Mesodermal cell (in vitro differentiated cells): ENCODE data around the gene IMMP2L.

ENCODE experiments used
- H3K27ac ChIP-seq: 2 replicates; pipeline ENCODE4 v1.7.0; 2013; ENCODE audit warnings: mild to moderate bottlenecking, low read depth, low read length, moderate library complexity; ENCODE audit not compliant: severe bottlenecking
- H3K36me3 ChIP-seq: 2 replicates; pipeline ENCODE4 v1.7.1; 2013; ENCODE audit warnings: mild to moderate bottlenecking, low read length, moderate library complexity; ENCODE audit not compliant: control insufficient read depth, insufficient read depth
- H3K4me1 ChIP-seq: one replicate; pipeline ENCODE4 v1.7.1; 2013; ENCODE audit warnings: mild to moderate bottlenecking, low read length; ENCODE audit not compliant: insufficient read depth, control insufficient read depth, poor library complexity, severe bottlenecking
- H3K4me3 ChIP-seq: 2 replicates; pipeline ENCODE4 v1.7.0; 2013; ENCODE audit warnings: low read length, control low read depth, mild to moderate bottlenecking; ENCODE audit not compliant: insufficient read depth, poor library complexity, severe bottlenecking; ENCODE audit errors: extremely low read depth
- H3K9me3 ChIP-seq: 2 replicates; pipeline ENCODE4 v1.7.1; 2013; ENCODE audit warnings: mild to moderate bottlenecking, low read length, moderate library complexity; ENCODE audit not compliant: control insufficient read depth
- WGBS, 2 experiments: methylation state at CpG; one replicate each; pipeline ENCODE4 v1.1.5; 2013; ENCODE audit warnings: missing lambda C conversion rate in 2 of 2; ENCODE audit not compliant: insufficient coverage in 2 of 2; 5-methylcytosine and 5-hydroxymethylcytosine counted together

IMMP2L gene

DNA sequence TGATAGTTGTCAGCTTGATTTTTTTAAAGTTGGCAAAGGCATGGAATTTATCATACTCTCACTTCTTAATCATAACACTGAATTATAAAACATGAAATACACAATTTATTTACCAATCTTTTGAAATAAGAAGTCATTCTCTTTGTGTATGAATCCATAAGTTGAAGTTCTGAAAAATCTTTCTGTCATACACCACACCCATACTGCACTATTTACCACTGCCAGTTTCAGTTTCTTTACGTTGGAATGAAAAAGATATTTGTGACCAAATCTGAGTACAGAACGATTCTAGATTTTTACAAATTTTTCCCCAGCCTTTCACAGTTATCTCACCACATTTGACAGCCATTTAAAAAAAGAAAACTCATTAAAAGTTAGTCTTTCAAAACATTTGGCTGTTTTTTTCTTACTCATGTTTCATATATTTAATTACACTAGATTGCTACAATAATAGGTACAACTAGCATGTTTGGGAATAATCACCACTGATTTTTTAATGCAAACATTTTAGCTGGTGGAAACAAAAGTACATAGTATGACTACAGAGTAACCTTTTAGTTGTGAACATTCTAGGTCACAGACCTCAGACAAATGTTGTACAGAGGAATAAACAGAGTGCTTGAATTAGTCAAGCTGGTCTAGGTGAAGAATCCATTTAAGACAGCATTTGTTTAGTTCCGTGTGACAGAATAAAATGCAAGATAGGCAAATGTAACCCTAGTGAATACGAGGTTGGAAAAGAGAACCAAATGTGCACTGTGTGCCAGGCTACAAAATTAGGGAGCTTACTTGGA is 656.3 kb downstream of the IMMP2L start:
- WGBS, 2 experiments: 91 to 96% methylated on average over 4 of the region's 4 CpGs
- H3K4me3 ChIP-seq: no peak overlapping the region
- no peaks in the 10 kb centered on the region for H3K4me1 ChIP-seq
- no peaks in the 10 kb centered on the region for H3K36me3 ChIP-seq
- no peak overlapping the region for H3K27ac ChIP-seq
- H3K9me3 ChIP-seq: no peaks in the 10 kb centered on the region

- H3K9me3 ChIP-seq: no peaks in the 10 kb centered on the region
- H3K27ac ChIP-seq: no peak overlapping the region
- no peak overlapping the region for H3K4me3 ChIP-seq
- no peaks in the 10 kb centered on the region for H3K4me1 ChIP-seq
- no peaks in the 10 kb centered on the region for H3K36me3 ChIP-seq
Measured at GRCh38 chr7:110898516-110898915, 663.8 kb downstream of the IMMP2L start.

DNA sequence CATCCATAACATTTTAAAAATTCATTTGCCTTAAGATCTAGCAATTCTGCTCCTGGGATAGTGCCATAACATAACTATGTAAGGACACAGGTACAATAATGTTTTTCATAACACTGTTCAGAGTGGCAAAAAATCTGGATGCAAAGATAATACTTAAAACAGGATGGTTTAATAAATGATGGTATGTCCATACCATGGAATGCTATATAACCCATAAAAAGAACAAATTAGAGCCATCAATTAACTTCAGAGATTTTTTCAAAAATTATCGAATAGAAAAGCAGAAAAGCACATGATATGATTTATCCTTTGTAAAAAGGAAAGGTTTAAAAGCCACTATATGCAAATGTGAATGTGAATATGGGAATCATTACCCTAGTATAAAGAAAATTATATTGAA is 664.8 kb downstream of the IMMP2L start:
- Histone ChIP-seq H3K4me1 (no peaks in the 10 kb centered on the region), H3K36me3 (no peaks in the 10 kb centered on the region), H3K4me3 (no peak overlapping the region), H3K9me3 (no peaks in the 10 kb centered on the region), H3K27ac (no peak overlapping the region)
- WGBS, 2 experiments: no CpG with 5 or more reads among the region's 1 CpG

DNA sequence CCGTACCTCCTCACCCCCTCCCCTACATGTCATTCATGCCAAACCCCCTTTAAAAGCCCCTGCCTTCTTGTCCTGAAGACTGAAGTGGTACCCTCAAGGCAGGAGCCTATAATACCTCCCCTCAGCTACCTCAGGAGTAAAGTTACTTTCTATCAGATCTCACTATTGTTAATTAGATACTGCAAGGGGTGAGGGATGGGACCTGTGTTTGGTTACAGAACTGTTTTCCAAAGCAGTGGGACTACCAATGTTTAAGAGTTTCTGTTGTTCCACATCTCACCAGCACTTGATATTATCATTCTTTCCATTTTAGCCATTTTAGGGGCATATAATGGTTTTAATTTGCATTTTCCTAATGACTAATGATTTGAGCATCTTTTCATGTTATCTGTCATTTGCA is 668.2 kb downstream of the IMMP2L start:
- no peaks in the 10 kb centered on the region for H3K4me1 ChIP-seq
- no peak overlapping the region for H3K4me3 ChIP-seq
- 67 to 86% methylated on average over 1 of the region's 1 CpG for WGBS, 2 experiments
- H3K27ac ChIP-seq: no peak overlapping the region
- H3K36me3 ChIP-seq: no peaks in the 10 kb centered on the region
- H3K9me3 ChIP-seq: no peaks in the 10 kb centered on the region

GRCh38 chr7:110891197-110891596 is 671.1 kb downstream of the IMMP2L start:
- Histone ChIP-seq H3K9me3 (no peaks in the 10 kb centered on the region), H3K36me3 (no peaks in the 10 kb centered on the region), H3K27ac (no peak overlapping the region), H3K4me3 (no peak overlapping the region), H3K4me1 (no peaks in the 10 kb centered on the region)
- 83% methylated on average over 2 of the region's 2 CpGs; no CpG with 5 or more reads in 1 of the 2 experiments for WGBS, 2 experiments

- no CpG with 5 or more reads among the region's 4 CpGs for WGBS, 2 experiments
Measured at GRCh38 chr7:110890101-110890500, 672.2 kb downstream of the IMMP2L start.

DNA sequence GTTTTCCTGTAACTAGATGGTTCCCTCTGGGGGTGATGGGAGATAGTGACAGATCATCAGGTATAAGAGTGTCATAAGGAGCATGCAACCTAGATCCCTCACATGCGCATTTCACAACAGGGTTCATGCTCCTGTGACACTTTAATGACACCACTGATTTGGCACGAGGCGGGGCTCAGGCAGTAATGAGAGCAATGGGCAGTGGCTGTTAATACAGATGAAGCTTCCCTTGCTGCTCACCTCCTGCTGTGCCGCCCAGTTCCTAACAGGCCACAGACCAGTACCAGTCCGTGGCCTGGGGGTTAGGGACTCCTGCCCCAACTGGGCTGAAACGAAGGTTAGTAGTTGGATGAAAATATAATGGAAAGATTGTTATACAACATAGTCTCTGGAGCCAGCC is 673.0 kb downstream of the IMMP2L start:
- 81 to 94% methylated on average over 3 to 6 of the region's 6 CpGs for WGBS, 2 experiments
- H3K4me3 ChIP-seq: no peak overlapping the region
- no peaks in the 10 kb centered on the region for H3K36me3 ChIP-seq
- H3K4me1 ChIP-seq: no peaks in the 10 kb centered on the region
- H3K9me3 ChIP-seq: no peaks in the 10 kb centered on the region
- H3K27ac ChIP-seq: no peak overlapping the region

More at GRCh38 chr7:110890101-110890500, 672.2 kb downstream of the IMMP2L start:
- H3K36me3 ChIP-seq: no peaks in the 10 kb centered on the region
- no peak overlapping the region for H3K27ac ChIP-seq
- H3K9me3 ChIP-seq: no peaks in the 10 kb centered on the region
- H3K4me3 ChIP-seq: no peak overlapping the region
- H3K4me1 ChIP-seq: no peaks in the 10 kb centered on the region

GRCh38 chr7:110888641-110889040 is 673.7 kb downstream of the IMMP2L start:
- Histone ChIP-seq H3K4me3 (no peak overlapping the region), H3K4me1 (no peaks in the 10 kb centered on the region), H3K36me3 (no peaks in the 10 kb centered on the region), H3K27ac (no peak overlapping the region), H3K9me3 (no peaks in the 10 kb centered on the region)
- WGBS, 2 experiments: 100% methylated on average over 1 of the region's 3 CpGs; no CpG with 5 or more reads in 1 of the 2 experiments

DNA sequence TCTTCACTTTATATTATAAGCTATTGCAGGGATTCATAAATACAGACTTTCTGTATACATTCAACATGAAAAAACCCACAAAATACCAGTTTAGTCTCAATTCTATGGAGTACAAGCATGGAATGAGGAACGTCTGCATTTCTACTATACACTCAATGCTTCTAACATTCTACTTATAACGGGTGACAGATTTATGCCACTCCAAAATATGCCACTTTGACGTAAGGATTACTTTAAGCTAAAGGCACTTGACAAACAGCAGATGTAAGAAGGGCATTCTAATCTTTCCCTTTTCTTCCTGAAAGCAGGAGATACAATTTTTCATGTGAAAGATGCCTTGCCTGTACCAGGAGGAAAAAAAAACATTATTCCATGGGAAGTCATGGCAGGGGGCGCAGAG is 676.8 kb downstream of the IMMP2L start:
- Histone ChIP-seq H3K36me3 (no peaks in the 10 kb centered on the region), H3K4me1 (no peaks in the 10 kb centered on the region), H3K9me3 (no peaks in the 10 kb centered on the region), H3K4me3 (no peak overlapping the region), H3K27ac (no peak overlapping the region)
- 90 to 95% methylated on average over 3 of the region's 4 CpGs for WGBS, 2 experiments

DNA sequence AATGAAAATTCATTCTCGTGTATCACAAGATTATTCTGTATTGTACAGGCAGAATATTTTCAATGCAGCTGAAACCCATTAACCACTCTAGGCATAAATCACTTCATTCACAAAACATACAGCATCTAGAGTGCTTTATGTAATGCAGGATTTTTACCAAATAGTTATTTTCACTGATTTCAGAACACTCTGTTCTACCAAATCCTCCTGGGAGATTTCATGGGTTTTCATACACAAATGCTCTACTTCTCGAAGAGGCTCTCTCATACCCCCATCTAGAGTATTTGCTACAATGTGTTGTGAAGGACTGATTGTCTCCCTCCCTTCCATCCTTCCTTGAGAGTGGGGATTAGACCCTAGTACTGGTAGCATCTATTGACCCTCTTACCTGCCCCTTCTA is 680.6 kb downstream of the IMMP2L start:
- no peak overlapping the region for H3K27ac ChIP-seq
- no peaks in the 10 kb centered on the region for H3K4me1 ChIP-seq
- H3K36me3 ChIP-seq: no peaks in the 10 kb centered on the region
- no peak overlapping the region for H3K4me3 ChIP-seq
- no CpG with 5 or more reads among the region's 2 CpGs for WGBS, 2 experiments
- H3K9me3 ChIP-seq: no peaks in the 10 kb centered on the region

- Histone ChIP-seq H3K4me1 (no peaks in the 10 kb centered on the region), H3K36me3 (no peaks in the 10 kb centered on the region), H3K27ac (no peak overlapping the region), H3K9me3 (no peaks in the 10 kb centered on the region), H3K4me3 (no peak overlapping the region)
Measured at GRCh38 chr7:110880971-110881370, 681.3 kb downstream of the IMMP2L start.
